Testis (tissue), 2 donors: Measurements from ENCODE around the gene AKR1C2.
"Not testable (repeated sequence)": the region's sequence is repeated elsewhere in the genome, so short reads cannot be mapped to it uniquely, and the experiment has no call there.

Experiments used
- POLR2A ChIP-seq: fragments of 450-650 bp; IDR thresholded peaks from one replicate; pipeline ENCODE4 v1.6.1; 2017; ENCODE audit warnings: antibody characterized with exemption, mild to moderate bottlenecking, moderate library complexity
- TF ChIP-seq, protein P1 (sequence below), 3 experiments: fragments of 450-650 bp in 2 of 3; fragments of 200-600 bp in 1 of 3; sonication (generic) in 1 of 3; IDR thresholded peaks; one replicate each; pipeline ENCODE4 v1.5.1; 2016 to 2019; ENCODE audit warnings: antibody characterized with exemption in 3 of 3, mild to moderate bottlenecking in 2 of 3, moderate library complexity in 1 of 3

DNA sequence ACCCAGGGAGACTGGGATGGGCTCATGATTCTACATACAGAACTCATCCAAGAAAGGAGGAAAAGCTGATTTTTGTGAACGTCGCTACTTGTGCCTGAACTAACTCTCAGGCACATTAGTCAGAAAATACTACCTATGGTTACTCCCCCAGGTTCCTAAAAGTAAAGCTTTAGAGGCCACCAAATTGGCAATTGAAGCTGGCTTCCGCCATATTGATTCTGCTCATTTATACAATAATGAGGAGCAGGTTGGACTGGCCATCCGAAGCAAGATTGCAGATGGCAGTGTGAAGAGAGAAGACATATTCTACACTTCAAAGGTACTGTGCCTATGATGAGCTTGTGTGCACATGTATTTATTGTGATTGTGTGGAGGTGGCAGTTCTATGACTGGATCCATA is 37.9 kb downstream of the AKR1C2 start:
- not testable (repeated sequence) for TF ChIP-seq POLR2A
- TF ChIP-seq, protein P1, sequence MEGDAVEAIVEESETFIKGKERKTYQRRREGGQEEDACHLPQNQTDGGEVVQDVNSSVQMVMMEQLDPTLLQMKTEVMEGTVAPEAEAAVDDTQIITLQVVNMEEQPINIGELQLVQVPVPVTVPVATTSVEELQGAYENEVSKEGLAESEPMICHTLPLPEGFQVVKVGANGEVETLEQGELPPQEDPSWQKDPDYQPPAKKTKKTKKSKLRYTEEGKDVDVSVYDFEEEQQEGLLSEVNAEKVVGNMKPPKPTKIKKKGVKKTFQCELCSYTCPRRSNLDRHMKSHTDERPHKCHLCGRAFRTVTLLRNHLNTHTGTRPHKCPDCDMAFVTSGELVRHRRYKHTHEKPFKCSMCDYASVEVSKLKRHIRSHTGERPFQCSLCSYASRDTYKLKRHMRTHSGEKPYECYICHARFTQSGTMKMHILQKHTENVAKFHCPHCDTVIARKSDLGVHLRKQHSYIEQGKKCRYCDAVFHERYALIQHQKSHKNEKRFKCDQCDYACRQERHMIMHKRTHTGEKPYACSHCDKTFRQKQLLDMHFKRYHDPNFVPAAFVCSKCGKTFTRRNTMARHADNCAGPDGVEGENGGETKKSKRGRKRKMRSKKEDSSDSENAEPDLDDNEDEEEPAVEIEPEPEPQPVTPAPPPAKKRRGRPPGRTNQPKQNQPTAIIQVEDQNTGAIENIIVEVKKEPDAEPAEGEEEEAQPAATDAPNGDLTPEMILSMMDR (IDR thresholded peaks at IDR 0.05) = not testable (repeated sequence)
